Stimulated activated CD8-positive, alpha-beta memory T cell treated with anti-CD3 and anti-CD28 coated beads, Interleukin-15, amount 100 ng/mL, for 24 hours (primary cell): ENCODE measurements around the gene EREG.

Experiments
- DNase-seq: peaks from one replicate; pipeline ENCODE4 v3.0.0-alpha.2; 2020; ENCODE audit warnings: low read depth

EREG gene

GRCh38 chr4:74344031-74344430 is 20.9 kb upstream of the EREG start:
- DNase-seq, result no peak

DNA sequence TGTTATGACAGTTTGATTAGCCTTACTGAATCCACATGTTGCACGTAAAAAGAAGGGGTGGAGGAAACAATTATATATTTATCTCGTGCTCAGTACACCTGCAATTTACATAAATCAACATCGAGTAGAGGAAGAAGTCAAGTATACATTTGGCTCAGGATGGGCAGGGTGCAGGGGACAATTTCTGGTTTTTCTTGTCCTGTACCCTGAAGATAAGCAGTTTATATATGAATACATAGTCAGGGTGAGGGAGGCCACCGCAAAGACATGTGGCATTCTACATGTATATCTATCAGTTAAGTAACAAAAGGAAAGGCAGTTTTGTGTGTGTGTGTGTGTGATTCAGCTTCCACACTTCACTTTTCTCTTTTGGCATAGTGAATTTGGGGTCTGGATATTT is 11.1 kb upstream of the EREG start:
- DNase-seq, result no peak

DNA sequence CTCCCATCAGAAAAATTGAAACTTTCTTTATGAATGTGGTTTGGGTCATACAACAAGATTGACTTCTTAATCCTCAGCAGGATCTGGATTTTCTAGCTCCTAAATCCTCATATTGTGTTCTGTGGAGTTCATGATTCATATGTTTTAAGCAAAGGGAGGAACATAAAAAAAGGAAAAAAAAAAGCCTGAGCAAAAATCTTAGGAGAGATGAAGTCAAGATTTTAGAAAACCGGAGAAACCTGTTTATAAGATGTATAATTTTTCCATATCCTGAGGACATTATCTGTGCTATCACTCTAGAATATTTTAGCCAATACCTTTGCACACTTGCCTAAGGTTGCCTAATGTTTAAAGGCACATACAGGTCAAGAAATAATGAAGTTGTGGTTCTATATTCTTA is 7.0 kb upstream of the EREG start:
- DNase-seq, result no peak

- no peak for DNase-seq
Observed at GRCh38 chr4:74361671-74362070, 3.3 kb upstream of the EREG start.

GRCh38 chr4:74362347-74362746 is 2.6 kb upstream of the EREG start:
- DNase-seq, result no peak

GRCh38 chr4:74364256-74364651 is 691 bp upstream of the EREG start:
- no peak for DNase-seq

- DNase-seq, result no peak
Observed at GRCh38 chr4:74365761-74366160, 816 bp downstream of the EREG start.

DNA sequence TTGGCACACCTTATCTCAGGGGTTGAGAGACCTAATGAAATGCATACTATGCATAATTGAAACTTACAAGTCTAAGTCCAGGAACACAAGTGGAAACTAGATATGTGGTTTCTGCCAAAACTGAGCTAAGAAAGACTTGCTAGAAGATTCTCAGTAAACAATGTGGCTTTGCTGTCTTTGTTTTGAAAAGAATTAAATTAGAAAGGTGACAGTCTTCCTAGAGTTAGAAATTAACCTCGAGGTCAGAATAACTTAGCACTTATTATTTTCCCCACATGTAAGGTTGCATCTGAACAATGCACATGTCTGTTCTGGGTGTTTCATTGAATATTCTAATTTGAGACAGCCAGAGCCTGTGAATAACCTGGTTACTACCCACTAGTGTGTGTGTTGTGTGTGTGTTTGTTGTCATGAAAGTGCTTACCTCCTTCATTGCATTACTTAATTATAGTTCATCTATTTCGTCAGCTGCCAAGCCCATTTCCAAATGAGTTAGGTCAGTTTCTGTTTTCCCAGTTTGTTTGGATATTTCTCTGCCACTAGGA is 1.5 kb downstream of the EREG start:
- DNase-seq, result no peak

- no peak for DNase-seq
Observed at GRCh38 chr4:74367656-74368290, 2.8 kb downstream of the EREG start.

DNA sequence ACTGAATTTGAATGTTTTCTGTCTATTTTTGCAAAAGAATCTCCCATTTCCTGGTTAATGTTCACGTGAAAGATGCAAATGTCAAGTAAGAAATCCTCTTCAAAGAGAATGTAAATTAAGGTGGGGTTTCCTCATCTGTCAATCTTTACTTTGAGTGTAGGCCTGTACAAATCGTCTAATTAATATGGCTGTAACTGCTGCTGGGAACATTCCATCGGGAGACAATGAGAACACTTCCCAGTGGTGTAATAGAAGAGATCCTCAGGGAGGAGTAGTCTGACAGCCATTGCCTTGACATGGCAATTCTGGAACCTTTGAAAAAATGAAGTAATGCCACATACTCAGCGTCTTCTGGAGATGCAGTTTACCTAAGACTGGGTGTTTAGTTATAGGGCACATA is 3.7 kb downstream of the EREG start:
- no peak for DNase-seq

DNA sequence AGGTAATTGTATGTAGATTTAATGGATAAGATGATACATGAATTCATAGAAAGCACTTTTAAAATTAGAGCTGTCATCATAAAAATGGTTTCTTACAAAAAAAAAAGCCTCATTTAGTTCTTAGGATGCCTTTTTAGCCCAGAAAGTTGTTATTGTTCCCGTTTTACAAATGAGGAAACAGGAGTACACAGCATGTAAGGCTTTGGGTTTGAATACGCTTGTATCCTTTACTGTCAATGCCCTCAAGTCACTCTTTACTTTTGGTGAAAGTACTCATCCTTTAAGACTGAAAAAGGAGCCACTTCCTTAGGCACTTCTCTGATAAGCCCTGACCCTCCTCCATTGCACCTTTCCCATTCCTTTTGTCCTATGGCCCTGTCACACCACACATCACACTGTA is 4.9 kb downstream of the EREG start:
- DNase-seq, result no peak

DNA sequence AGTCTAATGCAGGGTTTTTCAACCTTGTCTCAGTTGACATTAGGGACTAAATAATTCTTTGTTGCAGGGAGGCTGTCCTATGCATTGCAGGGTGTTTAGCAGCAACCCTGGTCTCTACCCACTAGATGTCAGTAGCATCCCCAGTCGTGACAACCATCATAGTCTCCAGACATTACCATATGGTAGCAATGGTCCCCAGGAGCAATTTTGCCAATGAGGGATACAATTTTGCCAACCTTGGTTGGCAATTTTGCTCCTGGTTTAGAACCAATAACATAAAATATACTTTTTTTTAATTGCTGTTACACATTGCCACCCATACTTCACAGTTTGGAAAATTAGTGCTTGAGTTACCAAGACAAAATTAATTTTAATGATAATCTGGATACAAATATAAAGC is 6.0 kb downstream of the EREG start:
- no peak for DNase-seq

DNA sequence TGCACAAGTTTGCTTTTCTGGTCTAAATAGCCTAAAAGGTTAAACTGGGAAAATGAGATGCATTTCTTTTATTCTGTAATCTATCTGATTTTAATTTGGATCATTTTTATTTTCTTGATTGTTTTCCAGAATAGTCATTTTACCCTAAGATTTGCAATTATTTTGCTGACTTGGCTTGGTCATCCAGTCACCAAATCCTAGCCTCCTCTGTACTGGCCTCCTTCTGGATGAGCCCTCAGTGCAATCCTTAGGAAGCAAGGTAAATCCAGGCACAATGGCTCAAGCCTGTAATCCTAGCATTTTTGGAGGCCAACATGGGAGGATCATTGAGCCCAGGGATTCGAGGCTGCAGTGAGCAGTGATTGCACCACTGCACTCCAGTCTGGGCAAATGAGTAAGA is 9.2 kb downstream of the EREG start:
- no peak for DNase-seq

- DNase-seq, result no peak
Observed at GRCh38 chr4:74374561-74375327, 9.8 kb downstream of the EREG start.

DNA sequence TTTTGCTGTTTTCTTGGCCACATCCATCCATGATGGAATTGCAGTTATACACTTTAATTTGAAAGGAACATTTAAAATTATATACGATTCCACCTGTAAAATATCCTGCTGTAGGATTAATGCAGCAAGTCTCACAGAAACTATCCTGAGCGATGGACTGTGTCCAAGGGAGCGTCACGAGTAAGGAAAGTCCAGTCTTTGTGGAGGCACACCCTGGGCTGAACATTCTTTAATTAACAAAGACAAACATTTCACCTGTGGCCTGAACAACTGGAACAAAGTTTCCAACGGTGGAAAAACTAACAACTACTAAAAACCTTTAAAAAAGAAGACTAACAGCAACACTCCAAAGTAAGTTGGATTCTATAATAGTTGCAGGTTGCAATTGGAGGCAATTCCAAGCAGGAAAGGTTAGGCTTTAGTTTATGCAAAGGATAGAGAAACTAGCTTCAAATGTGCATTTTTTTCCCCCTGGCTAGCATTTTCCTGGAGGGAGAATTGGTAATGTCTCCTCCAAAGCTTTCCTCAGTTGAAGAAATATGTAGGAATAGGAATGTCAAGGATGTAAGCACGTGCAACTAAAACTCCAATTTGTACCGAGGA is 11.0 kb downstream of the EREG start:
- no peak for DNase-seq

DNA sequence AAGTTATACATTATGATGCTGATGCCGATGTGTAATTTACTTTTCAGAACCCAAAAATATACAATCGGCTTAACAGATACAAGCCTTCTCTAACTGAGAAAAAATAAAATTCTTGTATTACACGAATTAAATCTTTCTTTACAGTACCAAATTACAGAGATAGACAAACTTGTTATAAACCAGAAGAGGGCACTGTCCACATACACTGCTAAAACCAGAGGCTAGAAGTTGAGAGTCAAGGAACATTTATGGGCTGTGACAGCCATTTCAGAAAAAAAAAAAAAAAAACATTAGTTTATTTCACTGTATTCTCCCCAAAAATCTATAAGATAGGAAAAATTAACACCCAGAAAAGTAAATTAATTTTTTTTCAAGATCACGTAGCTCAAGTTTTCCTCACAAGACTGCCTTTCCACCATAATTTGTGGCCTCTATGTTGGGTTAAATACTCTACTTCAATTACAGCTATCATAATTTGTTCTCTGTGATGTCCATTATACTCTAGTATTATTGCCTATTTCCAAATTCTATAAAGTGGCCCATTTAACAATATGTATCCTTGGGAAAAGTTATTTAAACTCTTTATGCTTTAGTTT is 12.0 kb downstream of the EREG start:
- DNase-seq, result no peak

GRCh38 chr4:74377714-74378113 is 12.8 kb downstream of the EREG start:
- DNase-seq, result no peak

- no peak for DNase-seq
Observed at GRCh38 chr4:74378573-74378972, 13.6 kb downstream of the EREG start.

- DNase-seq, result no peak
Observed at GRCh38 chr4:74379912-74380311, 15.0 kb downstream of the EREG start.

GRCh38 chr4:74385386-74385785 is 20.4 kb downstream of the EREG start:
- no peak for DNase-seq

- DNase-seq, result no peak
Observed at GRCh38 chr4:74386159-74386558, 21.2 kb downstream of the EREG start.

GRCh38 chr4:74387790-74388189 is 22.8 kb downstream of the EREG start:
- DNase-seq, result no peak

- DNase-seq, result no peak
Observed at GRCh38 chr4:74389494-74389893, 24.5 kb downstream of the EREG start.
